Sigmoid colon (tissue), 4 donors: ENCODE results near the gene LPCAT3.

Source experiments
- EP300 ChIP-seq, 4 donors: sonication (generic); formaldehyde crosslinking; IDR thresholded peaks; one replicate each; pipeline ENCODE4 v1.6.1; 2017; ENCODE audit warnings: antibody characterized with exemption in 4 of 4
- POLR2A ChIP-seq, 2 donors: fragments of 450-650 bp; IDR thresholded peaks; one replicate each; pipeline ENCODE4 v1.6.1; 2016; ENCODE audit warnings: antibody characterized with exemption in 2 of 2, mild to moderate bottlenecking in 2 of 2, moderate library complexity in 2 of 2
- POLR2AphosphoS5 ChIP-seq, 4 donors: sonication (generic); formaldehyde crosslinking; IDR thresholded peaks; one replicate each; pipeline ENCODE4 v1.6.1; 2017; ENCODE audit warnings: antibody characterized with exemption in 4 of 4
- TF ChIP-seq, protein P1 (sequence below), 4 experiments: fragments of 450-650 bp in 3 of 4; fragments of 200-600 bp in 1 of 4; IDR thresholded peaks; one replicate each; pipeline ENCODE4 v1.5.1; 2016 to 2019; ENCODE audit warnings: antibody characterized with exemption in 4 of 4, mild to moderate bottlenecking in 3 of 4, moderate library complexity in 2 of 4

DNA sequence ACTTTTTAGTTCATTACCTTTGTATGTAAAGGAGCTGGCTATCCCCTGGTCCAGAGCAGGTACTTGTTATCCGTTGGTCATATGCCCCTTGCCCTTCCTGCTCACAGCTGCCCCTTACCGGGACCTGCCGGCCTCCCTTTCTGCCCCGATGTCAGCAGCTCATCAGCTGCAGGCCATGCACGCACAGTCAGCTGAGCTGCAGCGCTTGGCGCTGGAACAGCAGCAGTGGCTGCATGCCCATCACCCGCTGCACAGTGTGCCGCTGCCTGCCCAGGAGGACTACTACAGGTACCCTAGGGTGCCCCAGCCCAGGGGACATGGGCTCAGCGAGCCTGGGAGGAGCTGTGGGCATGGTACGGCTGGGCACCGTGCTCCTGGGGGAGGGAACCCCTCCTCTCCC lies 77.0 kb downstream of the LPCAT3 start:
- no peak for TF ChIP-seq POLR2A (IDR thresholded peaks at IDR 0.05)
- TF ChIP-seq, protein P1, sequence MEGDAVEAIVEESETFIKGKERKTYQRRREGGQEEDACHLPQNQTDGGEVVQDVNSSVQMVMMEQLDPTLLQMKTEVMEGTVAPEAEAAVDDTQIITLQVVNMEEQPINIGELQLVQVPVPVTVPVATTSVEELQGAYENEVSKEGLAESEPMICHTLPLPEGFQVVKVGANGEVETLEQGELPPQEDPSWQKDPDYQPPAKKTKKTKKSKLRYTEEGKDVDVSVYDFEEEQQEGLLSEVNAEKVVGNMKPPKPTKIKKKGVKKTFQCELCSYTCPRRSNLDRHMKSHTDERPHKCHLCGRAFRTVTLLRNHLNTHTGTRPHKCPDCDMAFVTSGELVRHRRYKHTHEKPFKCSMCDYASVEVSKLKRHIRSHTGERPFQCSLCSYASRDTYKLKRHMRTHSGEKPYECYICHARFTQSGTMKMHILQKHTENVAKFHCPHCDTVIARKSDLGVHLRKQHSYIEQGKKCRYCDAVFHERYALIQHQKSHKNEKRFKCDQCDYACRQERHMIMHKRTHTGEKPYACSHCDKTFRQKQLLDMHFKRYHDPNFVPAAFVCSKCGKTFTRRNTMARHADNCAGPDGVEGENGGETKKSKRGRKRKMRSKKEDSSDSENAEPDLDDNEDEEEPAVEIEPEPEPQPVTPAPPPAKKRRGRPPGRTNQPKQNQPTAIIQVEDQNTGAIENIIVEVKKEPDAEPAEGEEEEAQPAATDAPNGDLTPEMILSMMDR (IDR thresholded peaks at IDR 0.05) = no peak
- TF ChIP-seq POLR2AphosphoS5 (IDR thresholded peaks at IDR 0.05) = peak in 3 of 4 donors; percentile 13 to 40 (median 35)
- no peak for TF ChIP-seq EP300 (IDR thresholded peaks at IDR 0.05)
